Subcutaneous adipose tissue (tissue), 4 donors: ENCODE results near the gene GPC6. TPM values are rescaled to one million over a fixed set of nuclear protein-coding genes. Genes with fewer than 3 reads are reported as not detected.

Source experiments
- total RNA-seq, 4 donors: library from RNA; depleted of rRNA; stranded (reverse); fragments of >200 nt; gene quantifications; one replicate each; pipeline ENCODE4 v1.1.0, GENCODE V29; 2016
- TF ChIP-seq, protein P1 (sequence below): fragments of 450-650 bp; IDR thresholded peaks from one replicate; pipeline ENCODE4 v1.5.1; 2016; ENCODE audit warnings: low read depth, mild to moderate bottlenecking, control low read depth, antibody characterized with exemption, moderate library complexity

Gene GPC6
- total RNA-seq, 4 donors from 2014 or later: 16.2 to 30.6 (median 26.9) TPM

DNA sequence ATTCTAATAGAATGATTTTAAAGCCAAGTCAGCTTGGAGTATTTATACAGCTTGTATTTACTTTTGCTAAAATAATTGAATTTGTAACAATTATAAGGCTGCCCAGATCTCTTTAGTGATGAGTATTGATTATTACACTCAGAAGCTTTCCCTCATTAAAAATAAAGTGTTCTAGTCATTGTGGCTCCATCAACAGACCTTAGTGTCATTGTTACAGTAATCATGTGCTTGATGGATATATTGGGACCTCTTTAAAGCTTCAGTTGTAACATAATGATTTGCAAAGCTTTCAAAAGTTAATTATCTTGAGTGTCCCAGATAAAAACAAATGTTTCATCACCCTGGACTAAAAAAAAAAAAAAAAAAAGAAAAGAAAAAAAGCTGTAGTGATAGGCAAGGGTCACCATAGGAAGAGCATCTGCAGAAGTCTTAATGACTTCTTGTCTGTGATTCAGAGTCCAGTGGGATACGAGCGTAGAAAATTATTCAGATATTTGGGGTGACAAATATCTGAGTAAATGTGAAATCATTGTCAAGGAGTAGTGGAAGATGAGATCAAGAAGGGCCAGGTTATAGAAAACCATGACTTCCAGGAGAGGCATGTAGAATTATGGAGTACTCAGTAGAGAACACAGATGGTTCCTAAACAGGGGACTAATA, 883.2 kb downstream of the GPC6 start:
- TF ChIP-seq, protein P1, sequence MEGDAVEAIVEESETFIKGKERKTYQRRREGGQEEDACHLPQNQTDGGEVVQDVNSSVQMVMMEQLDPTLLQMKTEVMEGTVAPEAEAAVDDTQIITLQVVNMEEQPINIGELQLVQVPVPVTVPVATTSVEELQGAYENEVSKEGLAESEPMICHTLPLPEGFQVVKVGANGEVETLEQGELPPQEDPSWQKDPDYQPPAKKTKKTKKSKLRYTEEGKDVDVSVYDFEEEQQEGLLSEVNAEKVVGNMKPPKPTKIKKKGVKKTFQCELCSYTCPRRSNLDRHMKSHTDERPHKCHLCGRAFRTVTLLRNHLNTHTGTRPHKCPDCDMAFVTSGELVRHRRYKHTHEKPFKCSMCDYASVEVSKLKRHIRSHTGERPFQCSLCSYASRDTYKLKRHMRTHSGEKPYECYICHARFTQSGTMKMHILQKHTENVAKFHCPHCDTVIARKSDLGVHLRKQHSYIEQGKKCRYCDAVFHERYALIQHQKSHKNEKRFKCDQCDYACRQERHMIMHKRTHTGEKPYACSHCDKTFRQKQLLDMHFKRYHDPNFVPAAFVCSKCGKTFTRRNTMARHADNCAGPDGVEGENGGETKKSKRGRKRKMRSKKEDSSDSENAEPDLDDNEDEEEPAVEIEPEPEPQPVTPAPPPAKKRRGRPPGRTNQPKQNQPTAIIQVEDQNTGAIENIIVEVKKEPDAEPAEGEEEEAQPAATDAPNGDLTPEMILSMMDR: no peak

DNA sequence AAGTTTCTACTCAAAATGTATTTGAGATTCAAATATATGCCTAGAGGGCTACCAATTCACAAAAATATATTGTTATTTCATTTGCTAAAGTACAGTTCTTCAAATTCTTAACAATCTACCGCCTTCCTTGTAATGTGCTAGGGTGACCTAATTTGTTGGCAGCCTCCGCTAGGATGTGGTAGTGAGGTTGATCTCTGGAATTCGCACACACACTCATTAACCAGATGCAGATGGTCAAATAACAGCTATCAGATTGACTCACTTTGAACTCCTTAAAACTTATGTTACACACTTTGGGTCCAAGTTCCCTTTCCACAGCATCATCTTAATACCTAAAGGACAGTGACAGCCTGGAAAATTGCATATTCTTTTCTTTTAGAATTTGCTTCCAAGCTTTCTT, 885.6 kb downstream of the GPC6 start:
- TF ChIP-seq, protein P1: no peak

DNA sequence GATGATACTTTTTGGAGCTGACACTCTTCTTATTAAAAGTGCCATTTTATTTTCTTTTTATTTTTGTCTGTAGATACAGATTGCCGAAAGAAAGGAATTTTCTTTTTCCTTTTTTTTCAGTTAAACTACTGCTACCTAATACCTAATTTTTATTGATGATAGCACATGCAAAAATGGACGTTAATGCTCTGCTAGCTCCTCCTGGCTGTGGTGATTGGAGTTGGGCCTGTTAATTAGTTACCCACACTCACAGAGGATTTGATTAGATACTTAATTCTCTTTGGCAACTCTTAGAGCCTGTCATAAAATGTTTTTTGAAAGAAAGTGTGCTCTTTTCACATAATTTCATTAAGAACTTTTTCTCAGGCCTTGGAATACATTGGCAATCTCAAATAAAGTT, 886.1 kb downstream of the GPC6 start:
- TF ChIP-seq, protein P1: no peak

DNA sequence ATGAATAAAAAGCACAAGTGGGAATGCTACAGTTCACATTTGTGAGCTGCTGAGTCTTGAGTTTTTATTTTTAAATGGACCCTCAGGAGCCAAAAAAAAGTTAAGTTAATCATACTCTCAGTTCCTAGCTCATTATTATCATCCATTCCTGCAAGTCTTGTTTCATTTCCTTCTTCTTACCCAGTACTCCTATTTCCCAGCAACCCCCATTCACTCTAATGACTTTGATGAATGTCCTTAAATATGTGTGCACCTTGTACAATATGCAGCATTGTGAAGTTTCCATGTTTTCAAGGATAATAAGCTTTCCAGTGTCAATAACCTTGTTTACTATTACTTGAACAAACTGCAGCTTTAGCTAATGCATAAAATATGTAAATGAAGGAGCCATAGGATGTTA, 886.6 kb downstream of the GPC6 start:
- TF ChIP-seq, protein P1: no peak

DNA sequence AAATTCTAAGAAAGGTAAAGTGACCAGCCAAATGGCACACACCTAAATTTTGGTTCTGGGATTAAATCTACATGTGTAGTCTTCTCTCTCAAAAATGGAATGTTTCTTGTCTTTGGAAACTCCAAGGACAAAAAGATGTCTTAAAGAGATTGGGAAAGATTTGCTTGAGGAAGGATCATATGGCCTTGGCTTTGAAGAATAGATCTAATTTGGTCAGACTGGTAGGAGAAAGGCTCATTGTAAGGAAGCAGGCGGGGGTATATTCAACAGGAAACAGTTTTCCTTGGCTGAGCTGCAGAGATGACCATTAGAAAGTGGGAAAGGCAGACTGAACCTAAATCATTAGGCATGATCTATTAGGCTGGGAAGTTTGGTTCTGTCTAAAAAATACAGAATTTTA, 887.6 kb downstream of the GPC6 start:
- TF ChIP-seq, protein P1: no peak

DNA sequence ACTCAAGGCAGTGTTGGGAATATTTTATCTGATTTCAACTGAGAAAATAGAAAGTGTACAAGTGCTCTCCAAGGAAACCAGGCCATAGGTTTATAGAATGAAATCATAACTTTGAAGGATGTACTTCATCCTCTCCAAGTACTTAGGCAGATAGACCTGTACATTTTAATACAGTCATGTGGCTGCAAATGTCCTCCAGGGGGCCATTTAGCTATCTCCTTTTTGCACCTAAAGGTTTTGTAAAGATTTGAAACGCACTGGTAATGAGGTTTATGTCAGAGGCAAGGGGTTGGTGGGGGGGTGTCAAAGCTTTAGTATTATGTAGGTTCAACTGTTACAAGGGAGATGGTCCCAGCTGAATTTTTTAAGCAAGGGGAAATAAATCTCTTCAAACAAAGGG, 888.4 kb downstream of the GPC6 start:
- TF ChIP-seq, protein P1: no peak

DNA sequence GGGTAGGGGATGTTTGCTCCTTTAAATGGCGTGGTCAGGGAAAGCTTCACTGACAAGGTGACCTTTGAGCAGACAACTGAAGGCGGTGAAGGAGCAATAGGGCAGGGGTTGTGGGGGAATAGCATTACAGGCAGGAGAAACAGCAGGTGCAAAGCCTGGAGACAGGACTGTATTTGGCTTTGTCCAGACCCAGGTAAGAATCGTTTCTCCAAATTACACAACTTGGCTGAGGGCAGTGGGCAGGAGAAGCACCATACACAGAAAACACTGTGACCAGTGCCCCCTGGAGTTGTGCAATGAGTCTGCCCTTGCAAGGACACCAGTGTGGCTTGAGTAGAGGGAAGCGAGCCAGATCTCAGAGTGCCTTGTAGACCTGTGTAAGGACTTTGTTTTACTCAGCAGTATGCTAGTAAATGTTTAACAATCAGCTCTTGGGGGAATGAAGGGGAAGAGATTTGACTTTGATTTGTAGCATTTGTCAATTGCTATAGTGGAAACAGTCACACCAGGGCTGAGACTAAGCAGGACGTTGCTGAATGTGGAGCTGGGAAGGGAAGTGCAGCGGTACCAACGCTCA, 892.8 kb downstream of the GPC6 start:
- TF ChIP-seq, protein P1: no peak
